K562 (cell line): ENCODE results near the gene CPNE9. TPM values are rescaled to one million over a fixed set of nuclear protein-coding genes. Genes with fewer than 3 reads are reported as not detected.

Experiments used
- FOSL1 ChIP-seq: fragments of 200-800 bp; sonication (Bioruptor generic); conservative IDR thresholded peaks from 2 replicates; pipeline ENCODE4 v1.6.1; 2016; ENCODE audit warnings: missing genetic modification characterization, missing compliant biosample characterization
- OTX1 ChIP-seq: fragments of 450-650 bp; formaldehyde crosslinking; IDR thresholded peaks from 2 replicates; pipeline ENCODE4 v1.4.0; 2022; ENCODE audit warnings: mild to moderate bottlenecking
- POLR2AphosphoS2 ChIP-seq: IDR thresholded peaks from 2 replicates; pipeline ENCODE4 v1.6.1; 2012; ENCODE audit warnings: low read length, improper control_type of control experiment
- polyA plus RNA-seq, 8 experiments: library from polyadenylated mRNA; depleted of rRNA in 4 of 8; stranded (reverse) in 5 of 8; unstranded in 3 of 8; fragments of >200 nt; fragmentation: Nextera tagmentation in 2 of 8; fragmentation: Illumina TruSeq in 1 of 8; extraction: Ambion mirVana in 2 of 8; extraction: Trizol in 1 of 8; gene quantifications; 2 replicates each; pipeline versions ENCODE4 v1.2.1 to v1.2.3, GENCODE V29; 2011 to 2014; ENCODE audit warnings: inconsistent platforms in 1 of 8, missing spikeins in 1 of 8
- total RNA-seq, 7 experiments: library from RNA; depleted of rRNA in 6 of 7; stranded (reverse); fragments of >200 nt in 6 of 7; fragmentation: Illumina TruSeq in 2 of 7; extraction: Trizol in 2 of 7; gene quantifications; 2 replicates each; pipeline versions ENCODE4 v1.2.1 to v1.2.3, GENCODE V29; 2011 to 2021; ENCODE audit warnings: low replicate concordance in 1 of 7
- TF ChIP-seq, protein P1 (sequence below), 2 experiments: fragments of 450-650 bp; formaldehyde crosslinking in 1 of 2; IDR thresholded peaks; 2 replicates each; pipeline versions ENCODE4 v1.4.0 to v1.6.1; 2014 to 2020; ENCODE audit warnings: mild to moderate bottlenecking in 2 of 2, borderline replicate concordance in 1 of 2, low read depth in 1 of 2
- TF ChIP-seq, protein P2 (sequence below): sonication (generic); formaldehyde crosslinking; IDR thresholded peaks from 2 replicates; pipeline ENCODE4 v1.8.0; 2022; ENCODE audit warnings: mild to moderate bottlenecking, low read depth, missing genetic modification reagents
- TF ChIP-seq, protein P3 (sequence below), 2 experiments: fragments of 150-350 bp in 1 of 2; IDR thresholded peaks; 2 replicates each; pipeline ENCODE4 v1.6.1; 2012 to 2016; ENCODE audit warnings: low read depth in 2 of 2, low read length in 2 of 2, mild to moderate bottlenecking in 1 of 2, moderate library complexity in 1 of 2

Gene CPNE9
- total and polyA plus RNA-seq, 9 of the 15 experiments (the other 6 are each of a cell fraction or from before 2014, with no cell fraction given): 0.22 to 0.56 (median 0.29) TPM; not detected in 3

DNA sequence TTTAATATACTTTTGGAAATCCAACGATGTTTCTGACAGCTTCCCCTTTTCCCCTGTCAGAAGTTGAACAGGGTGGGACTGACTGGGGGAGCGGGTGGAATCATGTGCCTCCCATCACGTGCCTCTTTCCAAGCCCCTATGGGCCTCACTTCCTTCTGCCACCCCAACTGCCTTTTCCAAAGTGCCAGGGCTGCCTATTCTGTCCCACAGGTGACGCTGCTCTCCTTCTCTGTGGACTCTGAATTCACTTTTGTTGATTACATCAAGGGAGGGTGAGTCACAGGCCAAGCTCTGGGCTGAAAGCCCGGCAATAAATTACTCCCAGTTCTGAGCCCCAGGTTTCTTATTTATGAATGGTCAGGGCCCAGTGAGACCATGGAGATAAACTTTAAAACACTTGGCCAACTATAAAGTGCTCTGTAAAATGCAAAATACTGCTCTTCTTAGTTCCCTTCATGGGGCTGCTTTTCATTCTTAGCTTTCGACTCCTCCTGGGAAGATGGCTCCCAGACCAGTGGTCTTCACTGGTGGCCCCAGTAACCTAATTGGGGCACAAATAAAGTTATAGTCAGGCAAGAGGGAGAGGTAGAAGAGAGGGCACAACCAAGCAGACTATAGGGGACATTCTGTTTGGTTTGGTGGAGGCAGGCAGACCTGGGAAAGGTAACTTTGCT is 12.3 kb downstream of the CPNE9 start (continued):
- TF ChIP-seq, protein P1, sequence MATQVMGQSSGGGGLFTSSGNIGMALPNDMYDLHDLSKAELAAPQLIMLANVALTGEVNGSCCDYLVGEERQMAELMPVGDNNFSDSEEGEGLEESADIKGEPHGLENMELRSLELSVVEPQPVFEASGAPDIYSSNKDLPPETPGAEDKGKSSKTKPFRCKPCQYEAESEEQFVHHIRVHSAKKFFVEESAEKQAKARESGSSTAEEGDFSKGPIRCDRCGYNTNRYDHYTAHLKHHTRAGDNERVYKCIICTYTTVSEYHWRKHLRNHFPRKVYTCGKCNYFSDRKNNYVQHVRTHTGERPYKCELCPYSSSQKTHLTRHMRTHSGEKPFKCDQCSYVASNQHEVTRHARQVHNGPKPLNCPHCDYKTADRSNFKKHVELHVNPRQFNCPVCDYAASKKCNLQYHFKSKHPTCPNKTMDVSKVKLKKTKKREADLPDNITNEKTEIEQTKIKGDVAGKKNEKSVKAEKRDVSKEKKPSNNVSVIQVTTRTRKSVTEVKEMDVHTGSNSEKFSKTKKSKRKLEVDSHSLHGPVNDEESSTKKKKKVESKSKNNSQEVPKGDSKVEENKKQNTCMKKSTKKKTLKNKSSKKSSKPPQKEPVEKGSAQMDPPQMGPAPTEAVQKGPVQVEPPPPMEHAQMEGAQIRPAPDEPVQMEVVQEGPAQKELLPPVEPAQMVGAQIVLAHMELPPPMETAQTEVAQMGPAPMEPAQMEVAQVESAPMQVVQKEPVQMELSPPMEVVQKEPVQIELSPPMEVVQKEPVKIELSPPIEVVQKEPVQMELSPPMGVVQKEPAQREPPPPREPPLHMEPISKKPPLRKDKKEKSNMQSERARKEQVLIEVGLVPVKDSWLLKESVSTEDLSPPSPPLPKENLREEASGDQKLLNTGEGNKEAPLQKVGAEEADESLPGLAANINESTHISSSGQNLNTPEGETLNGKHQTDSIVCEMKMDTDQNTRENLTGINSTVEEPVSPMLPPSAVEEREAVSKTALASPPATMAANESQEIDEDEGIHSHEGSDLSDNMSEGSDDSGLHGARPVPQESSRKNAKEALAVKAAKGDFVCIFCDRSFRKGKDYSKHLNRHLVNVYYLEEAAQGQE (IDR thresholded peaks at IDR 0.05; ENCODE audit: borderline replicate concordance): peak; percentile 90
- TF ChIP-seq, protein P1 (CRISPR knock-in tag; IDR thresholded peaks at IDR 0.05; ENCODE audit: low read depth): no peak
- TF ChIP-seq, protein P2, sequence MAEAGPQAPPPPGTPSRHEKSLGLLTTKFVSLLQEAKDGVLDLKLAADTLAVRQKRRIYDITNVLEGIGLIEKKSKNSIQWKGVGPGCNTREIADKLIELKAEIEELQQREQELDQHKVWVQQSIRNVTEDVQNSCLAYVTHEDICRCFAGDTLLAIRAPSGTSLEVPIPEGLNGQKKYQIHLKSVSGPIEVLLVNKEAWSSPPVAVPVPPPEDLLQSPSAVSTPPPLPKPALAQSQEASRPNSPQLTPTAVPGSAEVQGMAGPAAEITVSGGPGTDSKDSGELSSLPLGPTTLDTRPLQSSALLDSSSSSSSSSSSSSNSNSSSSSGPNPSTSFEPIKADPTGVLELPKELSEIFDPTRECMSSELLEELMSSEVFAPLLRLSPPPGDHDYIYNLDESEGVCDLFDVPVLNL (CRISPR knock-in tag): no peak
- TF ChIP-seq FOSL1 (tag): peak; percentile 99
- TF ChIP-seq, protein P3, sequence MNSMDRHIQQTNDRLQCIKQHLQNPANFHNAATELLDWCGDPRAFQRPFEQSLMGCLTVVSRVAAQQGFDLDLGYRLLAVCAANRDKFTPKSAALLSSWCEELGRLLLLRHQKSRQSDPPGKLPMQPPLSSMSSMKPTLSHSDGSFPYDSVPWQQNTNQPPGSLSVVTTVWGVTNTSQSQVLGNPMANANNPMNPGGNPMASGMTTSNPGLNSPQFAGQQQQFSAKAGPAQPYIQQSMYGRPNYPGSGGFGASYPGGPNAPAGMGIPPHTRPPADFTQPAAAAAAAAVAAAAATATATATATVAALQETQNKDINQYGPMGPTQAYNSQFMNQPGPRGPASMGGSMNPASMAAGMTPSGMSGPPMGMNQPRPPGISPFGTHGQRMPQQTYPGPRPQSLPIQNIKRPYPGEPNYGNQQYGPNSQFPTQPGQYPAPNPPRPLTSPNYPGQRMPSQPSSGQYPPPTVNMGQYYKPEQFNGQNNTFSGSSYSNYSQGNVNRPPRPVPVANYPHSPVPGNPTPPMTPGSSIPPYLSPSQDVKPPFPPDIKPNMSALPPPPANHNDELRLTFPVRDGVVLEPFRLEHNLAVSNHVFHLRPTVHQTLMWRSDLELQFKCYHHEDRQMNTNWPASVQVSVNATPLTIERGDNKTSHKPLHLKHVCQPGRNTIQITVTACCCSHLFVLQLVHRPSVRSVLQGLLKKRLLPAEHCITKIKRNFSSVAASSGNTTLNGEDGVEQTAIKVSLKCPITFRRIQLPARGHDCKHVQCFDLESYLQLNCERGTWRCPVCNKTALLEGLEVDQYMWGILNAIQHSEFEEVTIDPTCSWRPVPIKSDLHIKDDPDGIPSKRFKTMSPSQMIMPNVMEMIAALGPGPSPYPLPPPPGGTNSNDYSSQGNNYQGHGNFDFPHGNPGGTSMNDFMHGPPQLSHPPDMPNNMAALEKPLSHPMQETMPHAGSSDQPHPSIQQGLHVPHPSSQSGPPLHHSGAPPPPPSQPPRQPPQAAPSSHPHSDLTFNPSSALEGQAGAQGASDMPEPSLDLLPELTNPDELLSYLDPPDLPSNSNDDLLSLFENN (IDR thresholded peaks at IDR 0.05; ENCODE audit: low read depth in 2 of 2, low read length in 2 of 2): no peak
- TF ChIP-seq POLR2AphosphoS2: no peak
- no peak for TF ChIP-seq OTX1
